ENCODE data around the gene PGS1.

Gene PGS1

GRCh38 chr17:78365561-78366108 is 12.8 kb upstream of the PGS1 start:
- no peak for DNase-seq

GRCh38 chr17:78366109-78366848 is 12.2 kb upstream of the PGS1 start:
- peak; percentile 18 for DNase-seq

GRCh38 chr17:78367193-78367592 is 11.3 kb upstream of the PGS1 start:
- DNase-seq, result no peak

- no peak for DNase-seq
These were observed 10.1 kb upstream of the PGS1 start for GRCh38 chr17:78368348-78368747.

GRCh38 chr17:78368854-78369495 is 9.5 kb upstream of the PGS1 start:
- no peak for DNase-seq

- no peak for DNase-seq
These were observed 8.6 kb upstream of the PGS1 start for GRCh38 chr17:78369791-78370381.

- no peak for DNase-seq
These were observed 7.4 kb upstream of the PGS1 start for GRCh38 chr17:78371056-78371455.

GRCh38 chr17:78372841-78373240 is 5.6 kb upstream of the PGS1 start:
- DNase-seq, result no peak

GRCh38 chr17:78374189-78374588 is 4.3 kb upstream of the PGS1 start:
- no peak for DNase-seq

GRCh38 chr17:78374631-78375274 is 3.7 kb upstream of the PGS1 start:
- DNase-seq, result no peak

GRCh38 chr17:78375401-78376151 is 2.9 kb upstream of the PGS1 start:
- DNase-seq, result no peak

- no peak for DNase-seq
These were observed 2.3 kb upstream of the PGS1 start for GRCh38 chr17:78376161-78376560.

GRCh38 chr17:78377858-78378224 is 608 bp upstream of the PGS1 start:
- DNase-seq, result no peak

- DNase-seq, result peak; percentile 9
These were observed 662 bp downstream of the PGS1 start for GRCh38 chr17:78379131-78379491.

- DNase-seq, result no peak
These were observed 1.9 kb downstream of the PGS1 start for GRCh38 chr17:78380370-78380769.

GRCh38 chr17:78381601-78382232 is 3.3 kb downstream of the PGS1 start:
- DNase-seq, result peak; percentile 33

- DNase-seq, result peak; percentile 95
These were observed 5.4 kb downstream of the PGS1 start for GRCh38 chr17:78383725-78384471.

GRCh38 chr17:78384479-78385175 is 6.2 kb downstream of the PGS1 start:
- DNase-seq, result no peak

- DNase-seq, result peak; percentile 85
These were observed 9.8 kb downstream of the PGS1 start for GRCh38 chr17:78387977-78388941.

Measured in GF-D8 (cell line).